K562 (cell line): ENCODE results near the gene NPIPB6. TPM values are rescaled to one million over a fixed set of nuclear protein-coding genes. Genes with fewer than 3 reads are reported as not detected.

Experiments
- BCL6 ChIP-seq: fragments of 250-450 bp; sonication (Bioruptor Pico); IDR thresholded peaks from 2 replicates; pipeline ENCODE4 v1.4.0; 2020
- E2F4 ChIP-seq: sonication (generic); formaldehyde crosslinking; IDR thresholded peaks from 2 replicates; pipeline ENCODE4 v1.8.0; 2022; ENCODE audit warnings: mild to moderate bottlenecking, low read depth, missing genetic modification reagents
- FOXJ3 ChIP-seq: sonication (generic); formaldehyde crosslinking; IDR thresholded peaks from 2 replicates; pipeline ENCODE4 v1.4.0; 2020; ENCODE audit warnings: mild to moderate bottlenecking, missing genetic modification reagents
- MXI1 ChIP-seq: IDR thresholded peaks from 2 replicates; pipeline ENCODE4 v1.6.1; 2011; ENCODE audit warnings: low read depth, mild to moderate bottlenecking, improper control_type of control experiment, low read length
- MYC ChIP-seq, 2 experiments: fragments of 250-450 bp in 1 of 2; sonication (Bioruptor Pico) in 1 of 2; IDR thresholded peaks; 2 replicates each; pipeline versions ENCODE4 v1.5.1 to v1.6.1; 2012 to 2021; ENCODE audit warnings: low read depth in 2 of 2, borderline replicate concordance in 1 of 2, improper control_type of control experiment in 1 of 2, low read length in 1 of 2, mild to moderate bottlenecking in 1 of 2, moderate library complexity in 1 of 2
- NR3C1 ChIP-seq: sonication (generic); formaldehyde crosslinking; IDR thresholded peaks from 2 replicates; pipeline ENCODE4 v1.8.1; 2022; ENCODE audit warnings: missing genetic modification reagents
- PCBP1 ChIP-seq: fragments of 200-400 bp; formaldehyde crosslinking; IDR thresholded peaks from 2 replicates; pipeline ENCODE4 v1.6.1; 2018; ENCODE audit warnings: mild to moderate bottlenecking, low read depth, low read length; ENCODE audit not compliant: poor library complexity, severe bottlenecking
- POLR2B ChIP-seq: fragments of 450-650 bp; IDR thresholded peaks from 2 replicates; pipeline ENCODE4 v1.6.1; 2018; ENCODE audit warnings: low read depth; ENCODE audit not compliant: partially characterized antibody
- PTTG1 ChIP-seq: fragments of 450-650 bp; IDR thresholded peaks from 2 replicates; pipeline ENCODE4 v1.6.1; 2016; ENCODE audit warnings: low read depth, mild to moderate bottlenecking, missing genetic modification characterization, missing compliant biosample characterization
- RBM39 ChIP-seq: fragments of 200-400 bp; formaldehyde crosslinking; optimal IDR thresholded peaks from 2 replicates; pipeline ENCODE3; 2018; ENCODE audit warnings: low read depth, low read length
- REST ChIP-seq, 2 experiments: fragments of 450-650 bp; formaldehyde crosslinking in 1 of 2; IDR thresholded peaks; 2 replicates each; pipeline versions ENCODE4 v1.4.0 to v1.6.1; 2014 to 2020; ENCODE audit warnings: mild to moderate bottlenecking in 2 of 2, borderline replicate concordance in 1 of 2, low read depth in 1 of 2
- ZBTB2 ChIP-seq: fragments of 450-650 bp; IDR thresholded peaks from 2 replicates; pipeline ENCODE4 v1.6.1; 2016; ENCODE audit warnings: antibody characterized with exemption
- ZNF511 ChIP-seq: sonication (generic); formaldehyde crosslinking; IDR thresholded peaks from 2 replicates; pipeline ENCODE4 v1.8.0; 2022; ENCODE audit warnings: mild to moderate bottlenecking, missing genetic modification reagents
- ZNF589 ChIP-seq: fragments of 200-800 bp; sonication (Bioruptor generic); IDR thresholded peaks from 2 replicates; pipeline ENCODE4 v1.6.1; 2016; ENCODE audit warnings: low read depth, missing genetic modification characterization, missing compliant biosample characterization
- polyA plus RNA-seq, 8 experiments: library from polyadenylated mRNA; depleted of rRNA in 4 of 8; stranded (reverse) in 5 of 8; unstranded in 3 of 8; fragments of >200 nt; fragmentation: Nextera tagmentation in 2 of 8; fragmentation: Illumina TruSeq in 1 of 8; extraction: Ambion mirVana in 2 of 8; extraction: Trizol in 1 of 8; gene quantifications; 2 replicates each; pipeline versions ENCODE4 v1.2.1 to v1.2.3, GENCODE V29; 2011 to 2014; ENCODE audit warnings: inconsistent platforms in 1 of 8, missing spikeins in 1 of 8
- total RNA-seq, 7 experiments: library from RNA; depleted of rRNA in 6 of 7; stranded (reverse); fragments of >200 nt in 6 of 7; fragmentation: Illumina TruSeq in 2 of 7; extraction: Trizol in 2 of 7; gene quantifications; 2 replicates each; pipeline versions ENCODE4 v1.2.1 to v1.2.3, GENCODE V29; 2011 to 2021; ENCODE audit warnings: low replicate concordance in 1 of 7

NPIPB6 gene
- total and polyA plus RNA-seq, 9 of the 15 experiments (the other 6 are each of a cell fraction or from before 2014, with no cell fraction given), result 0.03 to 0.91 (median 0.40) TPM; not detected in 1

GRCh38 chr16:28304214-28304613 is 59.1 kb downstream of the NPIPB6 start (continued):
- TF ChIP-seq E2F4 (CRISPR knock-in tag) (peak; percentile 83), MYC (IDR thresholded peaks at IDR 0.05; ENCODE audit: low read depth, low read length) (0 out of 2 replicates have a peak, but pooled peaks have one; percentile 16), MYC (CRISPR knock-in tag; IDR thresholded peaks at IDR 0.05; ENCODE audit: borderline replicate concordance, low read depth) (no peak), PTTG1 (tag) (no peak), POLR2B (no peak), ZNF511 (CRISPR knock-in tag) (peak; percentile 97), ZBTB2 (no peak), NR3C1 (peak; percentile 84; the same call in 1 of the 2 replicates), REST (IDR thresholded peaks at IDR 0.05; ENCODE audit: borderline replicate concordance) (peak; percentile 100), REST (CRISPR knock-in tag; IDR thresholded peaks at IDR 0.05; ENCODE audit: low read depth) (peak; percentile 98), RBM39 (no peak), MXI1 (no peak), FOXJ3 (CRISPR knock-in tag) (0 out of 2 replicates have a peak, but pooled peaks have one; percentile 70), PCBP1 (no peak), ZNF589 (CRISPR knock-in tag) (no peak), BCL6 (no peak)
